IMR-90 (cell line): Measurements from ENCODE around the gene KRT78. TPM values are rescaled to one million over a fixed set of nuclear protein-coding genes. Genes with fewer than 3 reads are reported as not detected.
A peak's percentile ranks its signal among the peaks of the same experiment; 100 is the strongest.

Experiments
- ATAC-seq: fragments of 200-7000 bp; cut with Tn5 transposase; 2 replicates; pipeline ENCODE4 v1.9.1; 2020; ENCODE audit warnings: low read depth, mild to moderate bottlenecking, moderate library complexity
- BruUV-seq: library from RNA; stranded (reverse); fragments of 400-500 nt; replicated peaks from 2 replicates; lab custom pipeline; 2021; lab: Mats Ljungman, UMichigan
- CTCF ChIA-PET: fragments of 300-600 bp; formaldehyde crosslinking; extraction: SDS; loops from one replicate; lab custom pipeline; 2021; ENCODE audit warnings: antibody characterized with exemption; lab: Yijun Ruan, JAX
- POLR2A ChIA-PET: fragments of 300-600 bp; sonication (Branson Sonifier 250); formaldehyde crosslinking; loops from one replicate; lab custom pipeline; 2022; ENCODE audit warnings: antibody characterized with exemption; ENCODE audit not compliant: unreplicated experiment; lab: Charles Lee
- DNase-seq: peaks from one replicate; pipeline ENCODE4 v3.0.0; 2013
- H2AFZ ChIP-seq: replicated peaks from 2 replicates; pipeline ENCODE3; 2013; ENCODE audit warnings: low read length, mild to moderate bottlenecking; ENCODE audit not compliant: poor library complexity
- H2AK5ac ChIP-seq: 2 replicates; pipeline ENCODE4 v1.6.1; 2013; ENCODE audit warnings: low read depth, low read length, inconsistent platforms
- H2AK9ac ChIP-seq: replicated peaks from 2 replicates; pipeline ENCODE3; 2013; ENCODE audit warnings: mild to moderate bottlenecking, low read depth, low read length, moderate library complexity; ENCODE audit not compliant: poor library complexity
- H2BK120ac ChIP-seq: 2 replicates; pipeline ENCODE4 v1.6.1; 2013; ENCODE audit warnings: low read depth, low read length, inconsistent platforms
- H2BK15ac ChIP-seq: 3 replicates; pipeline ENCODE4 v1.6.1; 2013; ENCODE audit warnings: low read depth, low read length, inconsistent platforms
- H2BK20ac ChIP-seq: 2 replicates; pipeline ENCODE4 v1.6.1; 2013; ENCODE audit warnings: low read depth, mild to moderate bottlenecking, inconsistent platforms, low read length, moderate library complexity
- H2BK5ac ChIP-seq: 2 replicates; pipeline ENCODE4 v1.6.1; 2013; ENCODE audit warnings: mild to moderate bottlenecking, low read depth, low read length, inconsistent platforms; ENCODE audit not compliant: poor library complexity, severe bottlenecking
- H3K14ac ChIP-seq: replicated peaks from 2 replicates; pipeline ENCODE4 v1.6.1; 2013; ENCODE audit warnings: low read depth, low read length, inconsistent platforms
- H3K18ac ChIP-seq: 2 replicates; pipeline ENCODE4 v1.6.1; 2013; ENCODE audit warnings: low read depth, low read length, control low read depth
- H3K23ac ChIP-seq: 2 replicates; pipeline ENCODE4 v1.6.1; 2013; ENCODE audit warnings: low read depth, low read length, inconsistent platforms
- H3K27ac ChIP-seq: 2 replicates; pipeline ENCODE4 v1.5.1; 2013; ENCODE audit warnings: mild to moderate bottlenecking, control low read depth, low read length; ENCODE audit not compliant: insufficient read depth
- H3K27me3 ChIP-seq: 2 replicates; pipeline ENCODE4 v1.6.1; 2013; ENCODE audit warnings: low read length; ENCODE audit not compliant: control insufficient read depth, insufficient read depth
- H3K36me3 ChIP-seq: 2 replicates; pipeline ENCODE4 v1.6.1; 2013; ENCODE audit warnings: low read length, mixed read lengths; ENCODE audit not compliant: control insufficient read depth, insufficient read depth
- H3K4ac ChIP-seq: 2 replicates; pipeline ENCODE4 v1.6.1; 2013; ENCODE audit warnings: low read depth, low read length, inconsistent platforms
- H3K4me1 ChIP-seq: 2 replicates; pipeline ENCODE4 v1.6.1; 2013; ENCODE audit warnings: low read length, mixed read lengths; ENCODE audit not compliant: control insufficient read depth, insufficient read depth
- H3K4me2 ChIP-seq: 2 replicates; pipeline ENCODE4 v1.6.1; 2013; ENCODE audit warnings: low read depth, mild to moderate bottlenecking, control low read depth, low read length, moderate library complexity
- H3K4me3 ChIP-seq: 2 replicates; pipeline ENCODE4 v1.5.1; 2013; ENCODE audit warnings: low read depth, mild to moderate bottlenecking, control low read depth, low read length, moderate library complexity; ENCODE audit not compliant: insufficient read depth
- H3K56ac ChIP-seq: 2 replicates; pipeline ENCODE4 v1.6.1; 2013; ENCODE audit warnings: low read length, inconsistent platforms; ENCODE audit not compliant: insufficient read depth; ENCODE audit errors: extremely low read depth
- H3K79me1 ChIP-seq, 2 experiments: 2 replicates each; pipeline ENCODE4 v1.6.1; 2013; ENCODE audit warnings: low read length in 2 of 2, inconsistent platforms in 1 of 2, low read depth in 1 of 2
- H3K9ac ChIP-seq: 2 replicates; pipeline ENCODE4 v1.6.1; 2013; ENCODE audit warnings: low read depth, low read length, control low read depth
- H3K9me1 ChIP-seq: 2 replicates; pipeline ENCODE4 v1.6.1; 2013; ENCODE audit warnings: low read length, inconsistent platforms; ENCODE audit not compliant: insufficient read depth
- H3K9me3 ChIP-seq: 2 replicates; pipeline ENCODE4 v1.6.1; 2013; ENCODE audit warnings: low read length; ENCODE audit not compliant: control insufficient read depth, insufficient read depth
- H4K20me1 ChIP-seq: 2 replicates; pipeline ENCODE4 v1.6.1; 2013; ENCODE audit warnings: low read length, inconsistent platforms; ENCODE audit not compliant: insufficient read depth
- H4K5ac ChIP-seq: 2 replicates; pipeline ENCODE4 v1.6.1; 2013; ENCODE audit warnings: mild to moderate bottlenecking, low read depth, low read length, control low read depth
- H4K8ac ChIP-seq, 2 experiments: 2 replicates each; pipeline ENCODE4 v1.6.1; 2013; ENCODE audit warnings: low read depth in 2 of 2, low read length in 2 of 2, control low read depth in 1 of 2, inconsistent platforms in 1 of 2
- H4K91ac ChIP-seq: 2 replicates; pipeline ENCODE4 v1.6.1; 2013; ENCODE audit warnings: low read depth, low read length, inconsistent platforms; ENCODE audit not compliant: insufficient read depth
- BHLHE40 ChIP-seq: fragments of 150-350 bp; IDR thresholded peaks from 2 replicates; pipeline ENCODE4 v1.6.1; 2016; ENCODE audit warnings: mild to moderate bottlenecking, low read depth, low read length
- CEBPB ChIP-seq: IDR thresholded peaks from 2 replicates; pipeline ENCODE4 v1.6.1; 2012; ENCODE audit warnings: low read depth, low read length, improper control_type of control experiment
- CTCF ChIP-seq: conservative IDR thresholded peaks from 2 replicates; pipeline ENCODE4 v1.5.1; 2012; ENCODE audit warnings: mild to moderate bottlenecking, low read depth, low read length, improper control_type of control experiment
- FOS ChIP-seq: fragments of 150-350 bp; IDR thresholded peaks from 2 replicates; pipeline ENCODE4 v1.6.1; 2016; ENCODE audit warnings: low read depth, low read length
- MXI1 ChIP-seq: IDR thresholded peaks from 2 replicates; pipeline ENCODE4 v1.6.1; 2012; ENCODE audit warnings: low read depth, mild to moderate bottlenecking, low read length, moderate library complexity, borderline replicate concordance
- RCOR1 ChIP-seq: IDR thresholded peaks from 2 replicates; pipeline ENCODE4 v1.6.1; 2012; ENCODE audit warnings: mild to moderate bottlenecking, low read length, improper control_type of control experiment; ENCODE audit not compliant: insufficient replicate concordance
- USF2 ChIP-seq: fragments of 150-350 bp; IDR thresholded peaks from 2 replicates; pipeline ENCODE4 v1.6.1; 2017; ENCODE audit warnings: mild to moderate bottlenecking, antibody characterized with exemption, low read length, low read depth
- WGBS, 2 experiments: methylation state at CpG; one replicate each; pipeline versions ENCODE4 v1.1.5 to v1.1.7; 2013; ENCODE audit warnings: missing lambda C conversion rate in 2 of 2; ENCODE audit not compliant: insufficient read length in 1 of 2; ENCODE audit errors: extremely low coverage in 2 of 2; 5-methylcytosine and 5-hydroxymethylcytosine counted together
- dilution Hi-C: fragments of 300-500 bp; cut with HindIII; formaldehyde crosslinking; loops from one replicate; pipeline ENCODE4 v1.14.3; 2018; ENCODE audit warnings: low sequenced_read_pairs; ENCODE audit not compliant: unreplicated experiment
- in situ Hi-C: fragments of 300-500 bp; cut with MboI; formaldehyde crosslinking; loops from 3 replicates; pipeline ENCODE4 v1.14.3; 2019; ENCODE audit warnings: low sequenced_read_pairs, inconsistent platforms, mixed read lengths
- intact Hi-C: fragments of 100-400 bp; cut with micrococcal nuclease; formaldehyde crosslinking; loops from 2 replicates; pipeline ENCODE4 v1.10.0; 2022
- polyA plus RNA-seq, 3 experiments: library from polyadenylated mRNA; depleted of rRNA; stranded (reverse); fragments of >200 nt; gene quantifications; 2 replicates each; pipeline ENCODE4 v1.2.3, GENCODE V29; 2012; ENCODE audit warnings: low replicate concordance in 1 of 3
- total RNA-seq: library from RNA; depleted of rRNA; stranded (reverse); fragments of >200 nt; gene quantifications from 2 replicates; pipeline ENCODE4 v1.2.3, GENCODE V29; 2012
- TF ChIP-seq, protein P1 (sequence below): fragments of 150-350 bp; IDR thresholded peaks from 2 replicates; pipeline ENCODE4 v1.6.1; 2016; ENCODE audit warnings: low read depth, mild to moderate bottlenecking, low read length, moderate library complexity, borderline replicate concordance

Gene KRT78
- total and polyA plus RNA-seq, 2 of the 4 experiments (the other 2 are of a cell fraction) = not detected

DNA sequence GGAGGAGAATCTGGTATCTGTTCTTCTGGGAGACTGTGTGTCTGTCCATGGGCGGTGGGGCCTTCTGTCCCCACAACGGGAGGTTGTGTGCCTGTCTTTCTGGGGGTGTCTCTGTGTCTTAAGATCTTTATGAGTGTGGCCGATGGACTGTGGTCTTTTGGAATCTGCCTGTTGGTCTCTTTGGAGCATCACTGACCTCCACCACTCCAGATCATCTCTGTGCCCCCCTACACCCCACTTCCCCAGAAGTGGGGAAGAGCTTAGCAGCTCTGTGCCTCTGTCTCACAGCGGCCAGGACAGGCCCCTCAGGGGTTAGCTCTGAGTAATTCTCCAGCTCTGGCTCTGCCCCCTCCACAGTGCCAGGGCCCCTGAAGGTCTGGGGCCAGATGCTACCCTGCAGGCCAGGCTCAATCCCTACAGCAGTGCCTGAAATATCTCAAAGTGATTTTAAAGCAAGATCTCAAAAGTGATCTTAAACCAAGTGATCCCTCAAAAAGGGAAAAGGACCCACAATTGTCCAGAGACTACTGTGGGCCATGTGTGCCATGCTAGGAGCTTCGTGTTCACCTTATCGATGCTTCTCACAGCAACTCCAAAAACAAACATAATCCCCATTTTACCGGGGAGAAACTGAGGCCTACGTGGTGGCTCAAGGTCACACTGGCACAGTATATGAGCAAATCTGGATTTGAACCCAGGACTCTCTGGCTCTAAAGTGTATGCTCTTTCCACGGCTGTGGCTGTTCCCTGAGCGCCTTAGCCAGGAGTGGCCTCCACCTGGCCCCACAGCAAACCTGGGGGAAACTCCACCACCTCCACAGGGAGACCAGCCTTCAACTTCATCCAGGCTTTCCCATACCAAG is 26.0 kb upstream of the KRT78 start (continued):
- no peak for TF ChIP-seq MXI1

GRCh38 chr12:52873832-52874572 is 25.2 kb upstream of the KRT78 start:
- H3K56ac ChIP-seq = peak overlapping the region; percentile 74; the same call in 1 of the 2 replicates
- peak overlapping the region; percentile 83 to 85 for H4K8ac ChIP-seq
- H2BK15ac ChIP-seq = peak overlapping the region; percentile 81; the same call in 2 of the 3 replicates
- H3K23ac ChIP-seq = peak overlapping the region; percentile 95
- H3K79me1 ChIP-seq = no peaks in the 10 kb centered on the region
- dilution Hi-C loops (no loop called here), intact Hi-C loops (loop anchor here (5.0 to 10.0 kb wide), 3 partner anchors 482 to 659 kb away; no protein-coding TSS in a partner anchor), in situ Hi-C loops (no loop called here)
- ATAC-seq = peak; percentile 76
- H2BK120ac ChIP-seq = peak overlapping the region; percentile 90
- H3K9ac ChIP-seq = peak overlapping the region; percentile 74
- H3K27me3 ChIP-seq = no peaks in the 10 kb centered on the region
- H3K36me3 ChIP-seq = no peaks in the 10 kb centered on the region
- H2BK20ac ChIP-seq = peak overlapping the region; percentile 94
- peak overlapping the region; percentile 78 for H3K4me2 ChIP-seq
- peak overlapping the region; percentile 79 for H4K5ac ChIP-seq
- H3K4ac ChIP-seq = peak overlapping the region; percentile 84
- no peaks in the 10 kb centered on the region for H4K20me1 ChIP-seq
- peak overlapping the region; percentile 89 for H2AK9ac ChIP-seq
- H3K18ac ChIP-seq = peak overlapping the region; percentile 76
- peak overlapping the region; percentile 58 for H3K27ac ChIP-seq
- DNase-seq = peak; percentile 89
- H3K4me3 ChIP-seq = peak overlapping the region; percentile 34
- BruUV-seq = no TSS peak
- peak overlapping the region; percentile 91 for H2AFZ ChIP-seq
- ChIA-PET CTCF (interaction anchor here (0.6 to 1.5 kb wide), 4 partner anchors 9 to 752 kb away, joined by 3 to 7 read pairs (median 4); no protein-coding TSS in a partner anchor), POLR2A (no interaction called here)
- H3K14ac ChIP-seq = peak overlapping the region; percentile 41
- H4K91ac ChIP-seq = peak overlapping the region; percentile 91
- 17% methylated on average over 4 of the region's 55 CpGs; no CpG with 5 or more reads in 1 of the 2 experiments for WGBS, 2 experiments
- peaks cover 23% of the 10 kb centered on the region for H3K9me1 ChIP-seq
- H2AK5ac ChIP-seq = peak overlapping the region; percentile 87
- H3K4me1 ChIP-seq = peaks cover 26% of the 10 kb centered on the region
- H3K9me3 ChIP-seq = no peaks in the 10 kb centered on the region
- peak overlapping the region; percentile 68 for H2BK5ac ChIP-seq
- TF ChIP-seq, protein P1, sequence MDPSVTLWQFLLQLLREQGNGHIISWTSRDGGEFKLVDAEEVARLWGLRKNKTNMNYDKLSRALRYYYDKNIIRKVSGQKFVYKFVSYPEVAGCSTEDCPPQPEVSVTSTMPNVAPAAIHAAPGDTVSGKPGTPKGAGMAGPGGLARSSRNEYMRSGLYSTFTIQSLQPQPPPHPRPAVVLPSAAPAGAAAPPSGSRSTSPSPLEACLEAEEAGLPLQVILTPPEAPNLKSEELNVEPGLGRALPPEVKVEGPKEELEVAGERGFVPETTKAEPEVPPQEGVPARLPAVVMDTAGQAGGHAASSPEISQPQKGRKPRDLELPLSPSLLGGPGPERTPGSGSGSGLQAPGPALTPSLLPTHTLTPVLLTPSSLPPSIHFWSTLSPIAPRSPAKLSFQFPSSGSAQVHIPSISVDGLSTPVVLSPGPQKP = no peak
- TF ChIP-seq RCOR1 (no peak), USF2 (no peak), MXI1 (no peak), CEBPB (no peak), CTCF (no peak), FOS (peak; percentile 77), BHLHE40 (peak; percentile 27; the same call in 1 of the 2 replicates)
